Measurements from ENCODE around the gene SLC43A2.

Gene SLC43A2

GRCh38 chr17:1560858-1561355 lies 67.7 kb downstream of the SLC43A2 start:
- no peak for FAIRE-seq

- FAIRE-seq = no peak
Measured at GRCh38 chr17:1560101-1560857, 68.4 kb downstream of the SLC43A2 start.

- FAIRE-seq = no peak
Measured at GRCh38 chr17:1559047-1560043, 69.3 kb downstream of the SLC43A2 start.

- FAIRE-seq = no peak
Measured at GRCh38 chr17:1558401-1558800, 70.2 kb downstream of the SLC43A2 start.

GRCh38 chr17:1557355-1558095 lies 71.1 kb downstream of the SLC43A2 start:
- no peak for FAIRE-seq

GRCh38 chr17:1555651-1556471 lies 72.8 kb downstream of the SLC43A2 start:
- FAIRE-seq = no peak

- FAIRE-seq = no peak
Measured at GRCh38 chr17:1554751-1555540, 73.7 kb downstream of the SLC43A2 start.

GRCh38 chr17:1553354-1554266 lies 75.0 kb downstream of the SLC43A2 start:
- no peak for FAIRE-seq

- FAIRE-seq = no peak
Measured at GRCh38 chr17:1552932-1553331, 75.7 kb downstream of the SLC43A2 start.

GRCh38 chr17:1551741-1552140 lies 76.9 kb downstream of the SLC43A2 start:
- no peak for FAIRE-seq

GRCh38 chr17:1548032-1548431 lies 80.6 kb downstream of the SLC43A2 start:
- FAIRE-seq = no peak

GRCh38 chr17:1546292-1546922 lies 82.2 kb downstream of the SLC43A2 start:
- no peak for FAIRE-seq

- no peak for FAIRE-seq
Measured at GRCh38 chr17:1545618-1546017, 83.0 kb downstream of the SLC43A2 start.

- FAIRE-seq = no peak
Measured at GRCh38 chr17:1542316-1542715, 86.3 kb downstream of the SLC43A2 start.

- no peak for FAIRE-seq
Measured at GRCh38 chr17:1541367-1541904, 87.2 kb downstream of the SLC43A2 start.

GRCh38 chr17:1539811-1540210 lies 88.8 kb downstream of the SLC43A2 start:
- no peak for FAIRE-seq

- FAIRE-seq = no peak
Measured at GRCh38 chr17:1535737-1536136, 92.9 kb downstream of the SLC43A2 start.

- no peak for FAIRE-seq
Measured at GRCh38 chr17:1533661-1534325, 94.8 kb downstream of the SLC43A2 start.
